Measurements from ENCODE around the gene TFAP2E.

Gene TFAP2E

DNA sequence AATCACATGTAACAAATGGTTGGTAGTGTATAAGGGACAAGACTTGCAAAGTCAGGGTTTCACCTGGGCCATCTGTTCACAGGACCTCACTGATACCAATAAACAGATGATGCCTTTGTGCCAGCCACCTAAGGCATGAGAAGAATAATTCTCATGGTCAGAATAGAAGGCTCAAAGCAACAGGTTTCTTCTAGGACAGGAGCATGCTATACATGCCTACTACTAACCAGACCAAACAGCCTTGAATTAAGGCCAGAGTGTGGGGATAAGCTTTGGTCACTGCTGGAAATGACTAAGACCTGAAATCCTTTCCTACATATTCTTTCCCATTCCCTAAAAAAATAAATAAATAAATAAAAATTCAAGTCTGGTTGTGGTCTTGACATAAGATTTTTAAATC is 50.7 kb downstream of the TFAP2E start:
- Histone ChIP-seq H3K27ac (ENCODE audit: low read length) (no peak overlapping the region), H3K36me3 (replicated peaks; ENCODE audit: low read depth, low read length) (peaks cover 19% of the 10 kb centered on the region), H3K79me2 (ENCODE audit: low read length) (peaks cover 68% of the 10 kb centered on the region), H3K4me3 (ENCODE audit: low read length) (no peak overlapping the region), H4K20me1 (ENCODE audit: insufficient read depth, low read length) (peaks cover 3% of the 10 kb centered on the region; the same call in 1 of the 2 replicates), H3K27me3 (ENCODE audit: low read depth, low read length) (no peaks in the 10 kb centered on the region), H3K4me1 (ENCODE audit: low read length) (no peaks in the 10 kb centered on the region), H3K4me2 (ENCODE audit: low read length) (no peak overlapping the region), H3K9me3 (ENCODE audit: insufficient read depth, low read length) (no peaks in the 10 kb centered on the region), H3K9ac (ENCODE audit: low read length) (no peak overlapping the region), H2AFZ (ENCODE audit: low read depth, low read length) (no peak overlapping the region)
- no peak for TF ChIP-seq EZH2phosphoT487 (IDR thresholded peaks at IDR 0.05; ENCODE audit: low read depth)
- TF ChIP-seq, protein P1, sequence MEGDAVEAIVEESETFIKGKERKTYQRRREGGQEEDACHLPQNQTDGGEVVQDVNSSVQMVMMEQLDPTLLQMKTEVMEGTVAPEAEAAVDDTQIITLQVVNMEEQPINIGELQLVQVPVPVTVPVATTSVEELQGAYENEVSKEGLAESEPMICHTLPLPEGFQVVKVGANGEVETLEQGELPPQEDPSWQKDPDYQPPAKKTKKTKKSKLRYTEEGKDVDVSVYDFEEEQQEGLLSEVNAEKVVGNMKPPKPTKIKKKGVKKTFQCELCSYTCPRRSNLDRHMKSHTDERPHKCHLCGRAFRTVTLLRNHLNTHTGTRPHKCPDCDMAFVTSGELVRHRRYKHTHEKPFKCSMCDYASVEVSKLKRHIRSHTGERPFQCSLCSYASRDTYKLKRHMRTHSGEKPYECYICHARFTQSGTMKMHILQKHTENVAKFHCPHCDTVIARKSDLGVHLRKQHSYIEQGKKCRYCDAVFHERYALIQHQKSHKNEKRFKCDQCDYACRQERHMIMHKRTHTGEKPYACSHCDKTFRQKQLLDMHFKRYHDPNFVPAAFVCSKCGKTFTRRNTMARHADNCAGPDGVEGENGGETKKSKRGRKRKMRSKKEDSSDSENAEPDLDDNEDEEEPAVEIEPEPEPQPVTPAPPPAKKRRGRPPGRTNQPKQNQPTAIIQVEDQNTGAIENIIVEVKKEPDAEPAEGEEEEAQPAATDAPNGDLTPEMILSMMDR (IDR thresholded peaks at IDR 0.05; ENCODE audit: low read depth, low read length) = no peak

DNA sequence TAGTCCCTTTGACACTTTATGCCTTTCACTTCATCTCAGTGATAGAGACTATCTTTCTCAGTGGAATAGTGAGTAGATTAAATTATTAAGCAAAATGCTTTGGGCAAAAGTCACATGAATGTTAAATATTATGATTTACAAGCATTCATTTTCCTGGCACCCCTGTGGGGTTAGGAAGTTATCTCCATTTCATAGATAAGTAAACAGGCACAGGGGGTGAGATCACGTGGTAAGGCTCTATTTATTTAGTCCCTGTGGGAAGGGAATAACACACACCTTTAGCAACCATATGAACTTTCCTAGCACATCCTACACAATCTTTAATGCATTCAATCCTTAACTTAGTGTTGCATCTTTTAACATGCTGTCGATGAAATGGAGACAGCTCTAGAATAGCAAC is 55.9 kb downstream of the TFAP2E start:
- Histone ChIP-seq H2AFZ (ENCODE audit: low read depth, low read length) (no peak overlapping the region), H3K27ac (ENCODE audit: low read length) (no peak overlapping the region), H3K36me3 (replicated peaks; ENCODE audit: low read depth, low read length) (peaks cover 33% of the 10 kb centered on the region), H3K27me3 (ENCODE audit: low read depth, low read length) (no peaks in the 10 kb centered on the region), H3K9me3 (ENCODE audit: insufficient read depth, low read length) (no peaks in the 10 kb centered on the region), H4K20me1 (ENCODE audit: insufficient read depth, low read length) (peaks cover 3% of the 10 kb centered on the region; the same call in 1 of the 2 replicates), H3K4me3 (ENCODE audit: low read length) (no peak overlapping the region), H3K4me1 (ENCODE audit: low read length) (no peaks in the 10 kb centered on the region), H3K4me2 (ENCODE audit: low read length) (no peak overlapping the region), H3K9ac (ENCODE audit: low read length) (no peak overlapping the region), H3K79me2 (ENCODE audit: low read length) (peaks cover 48% of the 10 kb centered on the region)
- TF ChIP-seq, protein P1 (IDR thresholded peaks at IDR 0.05; ENCODE audit: low read depth, low read length) = no peak
- no peak for TF ChIP-seq EZH2phosphoT487 (IDR thresholded peaks at IDR 0.05; ENCODE audit: low read depth)

DNA sequence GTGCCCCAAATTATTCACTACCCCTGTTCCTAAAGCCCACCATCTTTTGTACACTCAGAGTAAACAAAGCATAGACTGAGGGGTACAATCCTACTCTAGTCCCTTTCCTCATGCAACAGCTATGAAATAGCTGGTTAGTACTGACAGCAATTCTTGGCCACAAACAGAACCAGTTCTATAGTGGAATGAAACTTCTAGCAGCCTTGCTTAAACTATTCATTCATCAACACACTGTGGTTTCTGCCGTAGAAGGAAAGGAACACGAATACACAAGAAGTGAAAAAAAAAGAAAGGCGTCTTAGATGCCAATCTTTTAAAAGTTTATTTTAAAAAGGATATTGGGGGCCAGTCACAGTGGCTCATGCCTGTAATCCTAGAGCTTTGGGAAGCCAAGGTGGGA is 58.3 kb downstream of the TFAP2E start:
- no peak overlapping the region for H3K4me3 ChIP-seq (ENCODE audit: low read length)
- H2AFZ ChIP-seq (ENCODE audit: low read depth, low read length) = no peak overlapping the region
- H3K36me3 ChIP-seq (replicated peaks; ENCODE audit: low read depth, low read length) = peaks cover 35% of the 10 kb centered on the region
- no peaks in the 10 kb centered on the region for H3K27me3 ChIP-seq (ENCODE audit: low read depth, low read length)
- peaks cover 53% of the 10 kb centered on the region for H3K79me2 ChIP-seq (ENCODE audit: low read length)
- no peaks in the 10 kb centered on the region for H3K9me3 ChIP-seq (ENCODE audit: insufficient read depth, low read length)
- peaks cover 4% of the 10 kb centered on the region; the same call in 1 of the 2 replicates for H4K20me1 ChIP-seq (ENCODE audit: insufficient read depth, low read length)
- no peak overlapping the region for H3K27ac ChIP-seq (ENCODE audit: low read length)
- TF ChIP-seq, protein P1 (IDR thresholded peaks at IDR 0.05; ENCODE audit: low read depth, low read length) = no peak
- no peak for TF ChIP-seq EZH2phosphoT487 (IDR thresholded peaks at IDR 0.05; ENCODE audit: low read depth)
- no peaks in the 10 kb centered on the region for H3K4me1 ChIP-seq (ENCODE audit: low read length)
- no peak overlapping the region for H3K9ac ChIP-seq (ENCODE audit: low read length)
- H3K4me2 ChIP-seq (ENCODE audit: low read length) = no peak overlapping the region

DNA sequence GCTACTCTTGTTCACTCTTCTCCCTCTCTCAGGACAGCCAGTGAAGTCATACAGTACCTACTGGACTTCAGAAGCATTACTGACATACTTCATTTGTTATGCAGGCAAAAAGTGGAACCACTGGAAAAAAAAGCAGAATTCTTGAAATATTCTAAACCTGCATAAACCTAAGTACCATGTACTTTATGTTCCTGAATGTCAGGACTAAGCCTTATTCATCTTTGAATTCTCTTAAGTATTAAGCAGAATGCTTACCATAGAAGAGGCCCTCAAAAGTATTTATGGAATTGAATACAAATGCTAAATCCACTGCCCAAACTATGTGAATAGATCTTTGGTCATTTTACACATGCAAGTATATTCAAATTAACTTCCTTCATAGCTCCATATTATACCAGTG is 60.4 kb downstream of the TFAP2E start:
- H4K20me1 ChIP-seq (ENCODE audit: insufficient read depth, low read length) = peaks cover 7% of the 10 kb centered on the region; the same call in 1 of the 2 replicates
- peaks cover 13% of the 10 kb centered on the region for H3K4me1 ChIP-seq (ENCODE audit: low read length)
- no peaks in the 10 kb centered on the region for H3K27me3 ChIP-seq (ENCODE audit: low read depth, low read length)
- no peaks in the 10 kb centered on the region for H3K9me3 ChIP-seq (ENCODE audit: insufficient read depth, low read length)
- no peak overlapping the region for H3K4me2 ChIP-seq (ENCODE audit: low read length)
- no peak overlapping the region for H3K4me3 ChIP-seq (ENCODE audit: low read length)
- H2AFZ ChIP-seq (ENCODE audit: low read depth, low read length) = no peak overlapping the region
- TF ChIP-seq, protein P1 (IDR thresholded peaks at IDR 0.05; ENCODE audit: low read depth, low read length) = no peak
- no peak for TF ChIP-seq EZH2phosphoT487 (IDR thresholded peaks at IDR 0.05; ENCODE audit: low read depth)
- H3K9ac ChIP-seq (ENCODE audit: low read length) = no peak overlapping the region
- peaks cover 33% of the 10 kb centered on the region for H3K36me3 ChIP-seq (replicated peaks; ENCODE audit: low read depth, low read length)
- H3K27ac ChIP-seq (ENCODE audit: low read length) = no peak overlapping the region
- H3K79me2 ChIP-seq (ENCODE audit: low read length) = peaks cover 57% of the 10 kb centered on the region
